Transverse colon (tissue), 4 donors: ENCODE measurements around the gene SCG5.

Source experiments
- CTCF ChIP-seq, 5 experiments: fragments of 200-600 bp in 3 of 5; fragments of 450-650 bp in 2 of 5; sonication (generic) in 3 of 5; IDR thresholded peaks; 1 replicate in 2 of 5; 2 replicates in 3 of 5; pipeline ENCODE4 v1.5.1; 2016 to 2017; ENCODE audit warnings: antibody characterized with exemption in 5 of 5, inconsistent platforms in 3 of 5, mild to moderate bottlenecking in 2 of 5, moderate library complexity in 1 of 5
- POLR2AphosphoS5 ChIP-seq, 3 donors: sonication (generic); formaldehyde crosslinking; IDR thresholded peaks; one replicate each; pipeline ENCODE4 v1.6.1; 2016; ENCODE audit warnings: antibody characterized with exemption in 3 of 3

GRCh38 chr15:32683906-32684584, 42.5 kb downstream of the SCG5 start:
- no peak for TF ChIP-seq POLR2AphosphoS5 (IDR thresholded peaks at IDR 0.05)
- TF ChIP-seq CTCF (IDR thresholded peaks at IDR 0.05): no peak
